CD4-positive, alpha-beta T cell treated with Interleukin-2 at 100 ng/mL for 4 hours (primary cell): Measurements from ENCODE around the gene TEKT4.
"Not testable (repeated sequence)": the region's sequence is repeated elsewhere in the genome, so short reads cannot be mapped to it uniquely, and the experiment has no call there.

Source experiments
- DNase-seq: peaks from one replicate; pipeline ENCODE4 v3.0.0-alpha.2; 2020; ENCODE audit warnings: low spot score

The TEKT4 gene

GRCh38 chr2:94871226-94872087 is at the start of gene TEKT4:
TSS of gene TEKT4 (plus strand) at chr2:94871430. CDS start at chr2:94871580, 150 bp downstream.
- no peak for DNase-seq

- DNase-seq = not testable (repeated sequence)
Measured at GRCh38 chr2:94839224-94839623, 32.0 kb upstream of the TEKT4 start.

- not testable (repeated sequence) for DNase-seq
Measured at GRCh38 chr2:94856856-94857255, 14.4 kb upstream of the TEKT4 start.

- DNase-seq = not testable (repeated sequence)
Measured at GRCh38 chr2:94857367-94858162, 13.7 kb upstream of the TEKT4 start.

- not testable (repeated sequence) for DNase-seq
Measured at GRCh38 chr2:94858163-94858888, 12.9 kb upstream of the TEKT4 start.

GRCh38 chr2:94861308-94862152 is 9.7 kb upstream of the TEKT4 start:
- no peak for DNase-seq

- not testable (repeated sequence) for DNase-seq
Measured at GRCh38 chr2:94862903-94863302, 8.3 kb upstream of the TEKT4 start.

GRCh38 chr2:94869131-94869530 is 2.1 kb upstream of the TEKT4 start:
- no peak for DNase-seq

GRCh38 chr2:94869552-94870439 is 1.4 kb upstream of the TEKT4 start:
- no peak for DNase-seq

GRCh38 chr2:94870440-94871225 is 597 bp upstream of the TEKT4 start:
- no peak for DNase-seq

GRCh38 chr2:94872088-94872618 is 923 bp downstream of the TEKT4 start:
- no peak for DNase-seq

- no peak for DNase-seq
Measured at GRCh38 chr2:94872676-94873361, 1.6 kb downstream of the TEKT4 start.

GRCh38 chr2:94873362-94874276 is 2.4 kb downstream of the TEKT4 start:
- DNase-seq = no peak

GRCh38 chr2:94874277-94874997 is 3.2 kb downstream of the TEKT4 start:
- DNase-seq = peak; percentile 49

- DNase-seq = no peak
Measured at GRCh38 chr2:94875064-94875819, 4.0 kb downstream of the TEKT4 start.
